Activated T-cell treated with anti-CD3 and anti-CD28 coated beads, Interleukin-2, amount 50 U/mL, for 24 hours (primary cell): ENCODE data around the gene COTL1.
"Not testable (repeated sequence)": the region's sequence is repeated elsewhere in the genome, so short reads cannot be mapped to it uniquely, and the experiment has no call there.

ENCODE experiments used
- DNase-seq: peaks from one replicate; pipeline ENCODE4 v3.0.0-alpha.2; 2020
- H3K27ac Mint-ChIP-seq: 2 replicates; pipeline ENCODE4 v1.8.0; 2020; ENCODE audit warnings: mild to moderate bottlenecking, mixed read lengths
- H3K27me3 Mint-ChIP-seq: 2 replicates; pipeline ENCODE4 v1.8.0; 2020; ENCODE audit warnings: mixed read lengths
- H3K36me3 Mint-ChIP-seq: 2 replicates; pipeline ENCODE4 v1.8.0; 2020; ENCODE audit warnings: low read depth, mixed read lengths
- H3K4me1 Mint-ChIP-seq: 2 replicates; pipeline ENCODE4 v1.8.0; 2020; ENCODE audit warnings: low read depth, mixed read lengths
- H3K4me3 Mint-ChIP-seq: 2 replicates; pipeline ENCODE4 v1.8.0; 2020; ENCODE audit warnings: mild to moderate bottlenecking, moderate library complexity, mixed read lengths
- H3K9me3 Mint-ChIP-seq: 2 replicates; pipeline ENCODE4 v1.8.0; 2020; ENCODE audit warnings: mixed read lengths

Gene COTL1

GRCh38 chr16:84631886-84632285, 14.0 kb upstream of the COTL1 start:
- H3K4me1 Mint-ChIP-seq = peaks cover 25% of the 10 kb centered on the region
- DNase-seq = no peak
- peaks cover 3% of the 10 kb centered on the region for H3K27me3 Mint-ChIP-seq
- no peaks in the 10 kb centered on the region for H3K9me3 Mint-ChIP-seq
- H3K4me3 Mint-ChIP-seq = no peak overlapping the region
- H3K27ac Mint-ChIP-seq = no peak overlapping the region
- no peaks in the 10 kb centered on the region for H3K36me3 Mint-ChIP-seq

GRCh38 chr16:84631153-84631466, 13.2 kb upstream of the COTL1 start:
- Mint-ChIP-seq H3K27me3 (peaks cover 3% of the 10 kb centered on the region), H3K36me3 (no peaks in the 10 kb centered on the region), H3K4me3 (no peak overlapping the region), H3K9me3 (no peaks in the 10 kb centered on the region), H3K27ac (peak overlapping the region; percentile 69), H3K4me1 (peaks cover 25% of the 10 kb centered on the region)
- no peak for DNase-seq

- no peaks in the 10 kb centered on the region for H3K36me3 Mint-ChIP-seq
- DNase-seq = no peak
- no peaks in the 10 kb centered on the region for H3K9me3 Mint-ChIP-seq
- peak overlapping the region; percentile 69 for H3K27ac Mint-ChIP-seq
- peaks cover 25% of the 10 kb centered on the region for H3K4me1 Mint-ChIP-seq
- H3K4me3 Mint-ChIP-seq = peak overlapping the region; percentile 44
- H3K27me3 Mint-ChIP-seq = peaks cover 3% of the 10 kb centered on the region
Measured at GRCh38 chr16:84630446-84631152, 12.7 kb upstream of the COTL1 start.

- H3K4me1 Mint-ChIP-seq = peaks cover 25% of the 10 kb centered on the region
- H3K27ac Mint-ChIP-seq = no peak overlapping the region
- no peak overlapping the region for H3K4me3 Mint-ChIP-seq
- no peaks in the 10 kb centered on the region for H3K36me3 Mint-ChIP-seq
- peaks cover 3% of the 10 kb centered on the region for H3K27me3 Mint-ChIP-seq
- H3K9me3 Mint-ChIP-seq = no peaks in the 10 kb centered on the region
- no peak for DNase-seq
Measured at GRCh38 chr16:84630009-84630408, 12.1 kb upstream of the COTL1 start.

GRCh38 chr16:84629580-84629979, 11.7 kb upstream of the COTL1 start:
- H3K36me3 Mint-ChIP-seq = no peaks in the 10 kb centered on the region
- no peak for DNase-seq
- H3K4me1 Mint-ChIP-seq = peaks cover 25% of the 10 kb centered on the region
- no peak overlapping the region for H3K27ac Mint-ChIP-seq
- no peaks in the 10 kb centered on the region for H3K9me3 Mint-ChIP-seq
- H3K27me3 Mint-ChIP-seq = peaks cover 3% of the 10 kb centered on the region
- H3K4me3 Mint-ChIP-seq = no peak overlapping the region

GRCh38 chr16:84628226-84628731, 10.4 kb upstream of the COTL1 start:
- no peaks in the 10 kb centered on the region for H3K27me3 Mint-ChIP-seq
- no peaks in the 10 kb centered on the region for H3K9me3 Mint-ChIP-seq
- no peak overlapping the region for H3K4me3 Mint-ChIP-seq
- no peaks in the 10 kb centered on the region for H3K36me3 Mint-ChIP-seq
- H3K4me1 Mint-ChIP-seq = peaks cover 25% of the 10 kb centered on the region
- no peak overlapping the region for H3K27ac Mint-ChIP-seq
- no peak for DNase-seq

GRCh38 chr16:84625556-84625955, 7.7 kb upstream of the COTL1 start:
- Mint-ChIP-seq H3K4me1 (peaks cover 14% of the 10 kb centered on the region), H3K36me3 (no peaks in the 10 kb centered on the region), H3K27me3 (no peaks in the 10 kb centered on the region), H3K27ac (no peak overlapping the region), H3K4me3 (no peak overlapping the region), H3K9me3 (no peaks in the 10 kb centered on the region)
- no peak for DNase-seq

- H3K27ac Mint-ChIP-seq, H3K4me3 Mint-ChIP-seq: not testable (repeated sequence)
Measured at GRCh38 chr16:84620913-84621312, 3.0 kb upstream of the COTL1 start.

GRCh38 chr16:84618581-84619460, 943 bp upstream of the COTL1 start:
- peaks cover 36% of the 10 kb centered on the region for H3K36me3 Mint-ChIP-seq
- peaks cover 37% of the 10 kb centered on the region for H3K4me1 Mint-ChIP-seq
- DNase-seq = no peak
- peak overlapping the region; percentile 38 for H3K4me3 Mint-ChIP-seq
- no peaks in the 10 kb centered on the region for H3K9me3 Mint-ChIP-seq
- no peaks in the 10 kb centered on the region for H3K27me3 Mint-ChIP-seq
- H3K27ac Mint-ChIP-seq = peak overlapping the region; percentile 61

More at GRCh38 chr16:84620913-84621312, 3.0 kb upstream of the COTL1 start:
- H3K36me3 Mint-ChIP-seq = peaks cover 15% of the 10 kb centered on the region
- H3K9me3 Mint-ChIP-seq, H3K27me3 Mint-ChIP-seq, DNase-seq: not testable (repeated sequence)
- H3K4me1 Mint-ChIP-seq = peaks cover 16% of the 10 kb centered on the region

- no peaks in the 10 kb centered on the region for H3K9me3 Mint-ChIP-seq
- peak; percentile 75 for DNase-seq
Measured at GRCh38 chr16:84617041-84617790, 662 bp downstream of the COTL1 start.

GRCh38 chr16:84616515-84616914, 1.4 kb downstream of the COTL1 start:
- H3K4me3 Mint-ChIP-seq = peak overlapping the region; percentile 97
- peaks cover 57% of the 10 kb centered on the region for H3K36me3 Mint-ChIP-seq
- H3K4me1 Mint-ChIP-seq = peaks cover 50% of the 10 kb centered on the region
- peak overlapping the region; percentile 89 for H3K27ac Mint-ChIP-seq
- no peaks in the 10 kb centered on the region for H3K9me3 Mint-ChIP-seq
- peak; percentile 56 for DNase-seq
- H3K27me3 Mint-ChIP-seq = no peaks in the 10 kb centered on the region

More at GRCh38 chr16:84617041-84617790, 662 bp downstream of the COTL1 start:
- H3K27ac Mint-ChIP-seq = peak overlapping the region; percentile 89
- no peaks in the 10 kb centered on the region for H3K27me3 Mint-ChIP-seq
- peaks cover 48% of the 10 kb centered on the region for H3K4me1 Mint-ChIP-seq
- H3K36me3 Mint-ChIP-seq = peaks cover 50% of the 10 kb centered on the region
- H3K4me3 Mint-ChIP-seq = peak overlapping the region; percentile 97

- H3K4me3 Mint-ChIP-seq = peak overlapping the region; percentile 97
- peak overlapping the region; percentile 85 for H3K27ac Mint-ChIP-seq
- H3K4me1 Mint-ChIP-seq = peaks cover 64% of the 10 kb centered on the region
- DNase-seq = no peak
- peaks cover 71% of the 10 kb centered on the region for H3K36me3 Mint-ChIP-seq
- no peaks in the 10 kb centered on the region for H3K27me3 Mint-ChIP-seq
- no peaks in the 10 kb centered on the region for H3K9me3 Mint-ChIP-seq
Measured at GRCh38 chr16:84614968-84615813, 2.7 kb downstream of the COTL1 start.

GRCh38 chr16:84614623-84614967, 3.3 kb downstream of the COTL1 start:
- peaks cover 69% of the 10 kb centered on the region for H3K4me1 Mint-ChIP-seq
- peak; percentile 37 for DNase-seq
- H3K36me3 Mint-ChIP-seq = peaks cover 77% of the 10 kb centered on the region
- H3K9me3 Mint-ChIP-seq = no peaks in the 10 kb centered on the region
- H3K4me3 Mint-ChIP-seq = peak overlapping the region; percentile 97
- peak overlapping the region; percentile 85 for H3K27ac Mint-ChIP-seq
- no peaks in the 10 kb centered on the region for H3K27me3 Mint-ChIP-seq

GRCh38 chr16:84614073-84614459, 3.8 kb downstream of the COTL1 start:
- H3K36me3 Mint-ChIP-seq = peaks cover 82% of the 10 kb centered on the region
- no peaks in the 10 kb centered on the region for H3K9me3 Mint-ChIP-seq
- no peak for DNase-seq
- peaks cover 74% of the 10 kb centered on the region for H3K4me1 Mint-ChIP-seq
- H3K27ac Mint-ChIP-seq = peak overlapping the region; percentile 85
- peak overlapping the region; percentile 97 for H3K4me3 Mint-ChIP-seq
- no peaks in the 10 kb centered on the region for H3K27me3 Mint-ChIP-seq
